Gastrocnemius medialis (tissue), 4 donors: ENCODE results near the gene KLRK1. TPM values are rescaled to one million over a fixed set of nuclear protein-coding genes. Genes with fewer than 3 reads are reported as not detected.
A peak's percentile ranks its signal among the peaks of the same experiment; 100 is the strongest.

Experiments used
- ATAC-seq, 2 donors: fragments of 150-250 bp; one replicate each; pipeline ENCODE4 v1.9.1; 2016
- DNase-seq, 2 donors: peaks; one replicate each; pipeline ENCODE4 v3.0.0-alpha.2; 2019
- H3K27ac ChIP-seq, 4 donors: fragments of 200-600 bp; sonication (generic); 1 replicate in 1 of 4; 2 replicates in 3 of 4; pipeline ENCODE4 v1.5.1; 2016 to 2018; ENCODE audit warnings: mild to moderate bottlenecking in 2 of 4, moderate library complexity in 1 of 4
- H3K27me3 ChIP-seq, 3 donors: fragments of 200-600 bp; sonication (generic) in 2 of 3; 1 replicate in 1 of 3; 2 replicates in 2 of 3; pipeline versions ENCODE4 v1.5.1 to v1.6.0; 2016 to 2019; ENCODE audit warnings: mild to moderate bottlenecking in 1 of 3, moderate library complexity in 1 of 3
- H3K36me3 ChIP-seq, 2 donors: fragments of 200-600 bp; sonication (generic) in 1 of 2; one replicate each; pipeline ENCODE4 v1.5.1; 2017 to 2018
- H3K4me1 ChIP-seq, 2 donors: fragments of 200-600 bp; sonication (generic) in 1 of 2; one replicate each; pipeline ENCODE4 v1.5.1; 2016 to 2017; ENCODE audit warnings: mild to moderate bottlenecking in 2 of 2
- H3K4me3 ChIP-seq, 4 donors: fragments of 200-600 bp; sonication (generic) in 3 of 4; 1 replicate in 1 of 4; 2 replicates in 3 of 4; pipeline ENCODE4 v1.5.1; 2016 to 2019; ENCODE audit warnings: mild to moderate bottlenecking in 2 of 4
- H3K9me3 ChIP-seq, 3 donors: fragments of 200-600 bp; sonication (generic) in 2 of 3; 1 replicate in 1 of 3; 2 replicates in 2 of 3; pipeline ENCODE4 v1.5.1; 2016 to 2019
- CTCF ChIP-seq, 5 experiments: fragments of 450-650 bp in 3 of 5; fragments of 200-600 bp in 2 of 5; sonication (generic) in 2 of 5; IDR thresholded peaks in 4 of 5; conservative IDR thresholded peaks in 1 of 5; 1 replicate in 4 of 5; 2 replicates in 1 of 5; pipeline ENCODE4 v1.5.1; 2016 to 2019; ENCODE audit warnings: antibody characterized with exemption in 5 of 5, mild to moderate bottlenecking in 3 of 5, moderate library complexity in 3 of 5
- POLR2A ChIP-seq, 2 donors: fragments of 450-650 bp; IDR thresholded peaks; one replicate each; pipeline ENCODE4 v1.6.1; 2017; ENCODE audit warnings: antibody characterized with exemption in 2 of 2, mild to moderate bottlenecking in 2 of 2, moderate library complexity in 2 of 2
- in situ Hi-C, 4 donors: fragments of 200-750 bp; cut with MboI; loops; one replicate each; pipeline versions ENCODE4 v1.15.0 to v1.8.0; 2017; ENCODE audit warnings: low sequenced_read_pairs in 4 of 4
- intact Hi-C: fragments of 100-400 bp; cut with DNase I; formaldehyde crosslinking; loops from one replicate; pipeline ENCODE4 v1.15.1; 2023; ENCODE audit warnings: low total_unique reads
- total RNA-seq, 4 donors: library from RNA; depleted of rRNA; stranded (reverse); fragments of >200 nt; gene quantifications; one replicate each; pipeline versions ENCODE4 v1.1.0 to v1.2.3, GENCODE V29; 2016

Gene KLRK1
- total RNA-seq, 4 donors from 2014 or later: 0.20 TPM; not detected in 3

- Histone ChIP-seq H3K27me3 (no peaks in the 10 kb centered on the region), H3K27ac (no peak within 1 kb of the TSS), H3K4me1 (no peaks in the 10 kb centered on the region), H3K9me3 (no peaks in the 10 kb centered on the region), H3K36me3 (no peaks in the 10 kb centered on the region), H3K4me3 (no peak within 1 kb of the TSS)
- in situ Hi-C loops: no loop called here
- TF ChIP-seq CTCF (IDR thresholded peaks at IDR 0.05 in 4 of 5, conservative IDR thresholded peaks at IDR 0.05 in 1 of 5) (no peak), POLR2A (IDR thresholded peaks at IDR 0.05) (no peak)
- DNase-seq: no peak
- intact Hi-C loops: no loop called here
- ATAC-seq: no peak
Observed at GRCh38 chr12:10409392-10409791, 19.6 kb upstream of the KLRK1 start, which contains the start of gene KLRC4. Gene KLRC4 (minus strand): TSS chr12:10409757. CDS start chr12:10409575, 182 bp downstream.

- Histone ChIP-seq H3K27ac (no peak overlapping the region), H3K4me1 (no peaks in the 10 kb centered on the region), H3K9me3 (no peaks in the 10 kb centered on the region), H3K27me3 (no peaks in the 10 kb centered on the region), H3K4me3 (no peak overlapping the region), H3K36me3 (no peaks in the 10 kb centered on the region)
- intact Hi-C loops (no loop called here), in situ Hi-C loops (no loop called here)
- no peak for ATAC-seq
- DNase-seq: no peak
- TF ChIP-seq CTCF (IDR thresholded peaks at IDR 0.05 in 4 of 5, conservative IDR thresholded peaks at IDR 0.05 in 1 of 5) (no peak), POLR2A (IDR thresholded peaks at IDR 0.05) (no peak)
Observed at GRCh38 chr12:10408842-10409241, 19.0 kb upstream of the KLRK1 start.

GRCh38 chr12:10406725-10407124 lies 16.9 kb upstream of the KLRK1 start:
- intact Hi-C loops (no loop called here), in situ Hi-C loops (no loop called here)
- peak; percentile 20 to 37 for DNase-seq
- no peaks in the 10 kb centered on the region for H3K4me1 ChIP-seq
- ATAC-seq: no peak
- no peaks in the 10 kb centered on the region for H3K9me3 ChIP-seq
- TF ChIP-seq POLR2A (IDR thresholded peaks at IDR 0.05) (no peak), CTCF (IDR thresholded peaks at IDR 0.05 in 4 of 5, conservative IDR thresholded peaks at IDR 0.05 in 1 of 5) (no peak)
- no peaks in the 10 kb centered on the region for H3K27me3 ChIP-seq
- H3K36me3 ChIP-seq: no peaks in the 10 kb centered on the region
- no peak overlapping the region for H3K27ac ChIP-seq
- no peak overlapping the region for H3K4me3 ChIP-seq

- intact Hi-C loops (no loop called here), in situ Hi-C loops (no loop called here)
- no peak for ATAC-seq
- Histone ChIP-seq H3K9me3 (no peaks in the 10 kb centered on the region), H3K4me3 (no peak overlapping the region), H3K27ac (no peak overlapping the region), H3K27me3 (no peaks in the 10 kb centered on the region), H3K36me3 (no peaks in the 10 kb centered on the region), H3K4me1 (no peaks in the 10 kb centered on the region)
- DNase-seq: no peak
- TF ChIP-seq POLR2A (IDR thresholded peaks at IDR 0.05) (no peak), CTCF (IDR thresholded peaks at IDR 0.05 in 4 of 5, conservative IDR thresholded peaks at IDR 0.05 in 1 of 5) (no peak)
Observed at GRCh38 chr12:10405294-10405693, 15.5 kb upstream of the KLRK1 start.

GRCh38 chr12:10404798-10405197 lies 15.0 kb upstream of the KLRK1 start:
- no peaks in the 10 kb centered on the region for H3K9me3 ChIP-seq
- in situ Hi-C loops: no loop called here
- no peaks in the 10 kb centered on the region for H3K27me3 ChIP-seq
- ATAC-seq: no peak
- no peak overlapping the region for H3K27ac ChIP-seq
- H3K4me3 ChIP-seq: no peak overlapping the region
- TF ChIP-seq CTCF (IDR thresholded peaks at IDR 0.05 in 4 of 5, conservative IDR thresholded peaks at IDR 0.05 in 1 of 5) (no peak), POLR2A (IDR thresholded peaks at IDR 0.05) (no peak)
- intact Hi-C loops: no loop called here
- DNase-seq: no peak
- no peaks in the 10 kb centered on the region for H3K4me1 ChIP-seq
- no peaks in the 10 kb centered on the region for H3K36me3 ChIP-seq
